SK-N-SH treated with all-trans-retinoic acid at 6 μM for 48 hours (cell line): ENCODE results near the gene TMOD3.

ENCODE experiments used
- CSDC2 ChIP-seq: fragments of 250-450 bp; sonication (Bioruptor Pico); IDR thresholded peaks from 2 replicates; pipeline ENCODE4 v1.5.0; 2020; ENCODE audit warnings: mild to moderate bottlenecking, moderate library complexity
- PATZ1 ChIP-seq: fragments of 250-450 bp; sonication (Bioruptor Pico); IDR thresholded peaks from 2 replicates; pipeline ENCODE4 v1.8.0; 2020; ENCODE audit warnings: mild to moderate bottlenecking, moderate library complexity, borderline replicate concordance
- POU6F1 ChIP-seq: fragments of 250-450 bp; sonication (Bioruptor Pico); IDR thresholded peaks from 2 replicates; pipeline ENCODE4 v1.8.0; 2021; ENCODE audit warnings: low read depth, mild to moderate bottlenecking, moderate library complexity, borderline replicate concordance
- PPARA ChIP-seq: fragments of 250-450 bp; sonication (Bioruptor Pico); IDR thresholded peaks from 2 replicates; pipeline ENCODE4 v1.5.0; 2020; ENCODE audit warnings: mild to moderate bottlenecking, borderline replicate concordance
- ZFP3 ChIP-seq: fragments of 250-450 bp; sonication (Bioruptor Pico); IDR thresholded peaks from 2 replicates; pipeline ENCODE4 v1.5.0; 2020; ENCODE audit warnings: mild to moderate bottlenecking, moderate library complexity
- ZNF8 ChIP-seq: fragments of 450-650 bp; formaldehyde crosslinking; IDR thresholded peaks from 2 replicates; pipeline ENCODE4 v1.5.0; 2020; ENCODE audit warnings: mild to moderate bottlenecking, moderate library complexity

- TF ChIP-seq PATZ1 (CRISPR knock-in tag) = no peak
- TF ChIP-seq ZNF8 (CRISPR knock-in tag) = no peak
- no peak for TF ChIP-seq ZFP3 (CRISPR knock-in tag)
- TF ChIP-seq CSDC2 (CRISPR knock-in tag) = no peak
- TF ChIP-seq PPARA (CRISPR knock-in tag) = no peak
- TF ChIP-seq POU6F1 (CRISPR knock-in tag) = no peak
Observed at GRCh38 chr15:51926809-51927208, 97.4 kb downstream of the TMOD3 start.
